HCT116 (cell line): Measurements from ENCODE around the gene SLC12A7. TPM values are rescaled to one million over a fixed set of nuclear protein-coding genes. Genes with fewer than 3 reads are reported as not detected.

Source experiments
- ATAC-seq: fragments of 200-7000 bp; cut with Tn5 transposase; 2 replicates; pipeline ENCODE4 v1.9.1; 2020; ENCODE audit warnings: mild to moderate bottlenecking, moderate library complexity
- BruUV-seq: library from RNA; stranded (reverse); fragments of 400-500 nt; replicated peaks from 2 replicates; lab custom pipeline; 2021; lab: Mats Ljungman, UMichigan
- CTCF ChIA-PET: fragments of 300-600 bp; sonication (Branson Sonifier 250); formaldehyde crosslinking; loops from one replicate; lab custom pipeline; 2021; ENCODE audit warnings: antibody characterized with exemption; lab: Charles Lee
- POLR2A ChIA-PET: fragments of 300-600, 350-600 bp; sonication (Branson Sonifier 250); formaldehyde crosslinking; loops from one replicate; lab custom pipeline; 2021; ENCODE audit warnings: antibody characterized with exemption; lab: Charles Lee
- RAD21 ChIA-PET, 2 experiments: fragments of 300-600 bp; sonication (Branson Sonifier 250); formaldehyde crosslinking; loops; one replicate each; lab custom pipeline; 2023; ENCODE audit warnings: low total read pairs in 2 of 2; ENCODE audit not compliant: uncharacterized antibody in 2 of 2, unreplicated experiment in 2 of 2, low non-redundant PET in 1 of 2; lab: Charles Lee
- DNase-seq: peaks from one replicate; pipeline ENCODE4 v3.0.0-alpha.2; 2010; ENCODE audit warnings: low read depth, low spot score
- H2AFZ ChIP-seq: fragments of 200-600 bp; shearing (Covaris generic), sonication (generic); 2 replicates; pipeline ENCODE4 v1.6.1; 2017; ENCODE audit warnings: low read depth, mixed run types, mixed read lengths, antibody characterized with exemption, low read length; ENCODE audit not compliant: poor library complexity, severe bottlenecking
- H3K27ac ChIP-seq: 2 replicates; pipeline ENCODE4 v1.5.1; 2012; ENCODE audit warnings: low read depth, low read length
- H3K27me3 ChIP-seq: fragments of 200-600 bp; sonication (generic); 2 replicates; pipeline ENCODE4 v1.6.1; 2016; ENCODE audit warnings: mixed run types, low read length, mixed read lengths; ENCODE audit not compliant: insufficient read depth
- H3K36me3 ChIP-seq, 2 experiments: fragments of 200-500 bp in 1 of 2; fragments of 200-600 bp in 1 of 2; sonication (Bioruptor generic) in 1 of 2; sonication (generic) in 1 of 2; 2 replicates each; pipeline versions ENCODE4 v1.5.1 to v1.6.1; 2014 to 2016; ENCODE audit warnings: low read length in 2 of 2, inconsistent platforms in 1 of 2, mixed read lengths in 1 of 2, mixed run types in 1 of 2; ENCODE audit not compliant: insufficient read depth in 2 of 2, control insufficient read depth in 1 of 2
- H3K4me1 ChIP-seq, 2 experiments: fragments of 200-600 bp in 1 of 2; sonication (generic) in 1 of 2; 2 replicates each; pipeline versions ENCODE4 v1.5.1 to v1.6.1; 2012 to 2017; ENCODE audit warnings: low read length in 2 of 2, inconsistent platforms in 1 of 2, mild to moderate bottlenecking in 1 of 2, mixed read lengths in 1 of 2, mixed run types in 1 of 2, moderate library complexity in 1 of 2; ENCODE audit not compliant: insufficient read depth in 2 of 2, control insufficient read depth in 1 of 2
- H3K4me2 ChIP-seq: fragments of 200-600 bp; sonication (generic); 2 replicates; pipeline ENCODE4 v1.6.1; 2017; ENCODE audit warnings: mixed run types, low read length, mixed read lengths
- H3K4me3 ChIP-seq, 2 experiments: fragments of 200-600 bp in 1 of 2; sonication (generic) in 1 of 2; replicated peaks in 1 of 2; 2 replicates each; pipeline ENCODE4 v1.5.1; 2011 to 2016; ENCODE audit warnings: low read length in 2 of 2, control low read depth in 1 of 2, low read depth in 1 of 2, mild to moderate bottlenecking in 1 of 2, mixed read lengths in 1 of 2, mixed run types in 1 of 2
- H3K79me2 ChIP-seq: fragments of 200-600 bp; sonication (generic); 2 replicates; pipeline ENCODE4 v1.6.1; 2017; ENCODE audit warnings: mild to moderate bottlenecking, mixed run types, low read length, moderate library complexity, mixed read lengths; ENCODE audit not compliant: insufficient read depth
- H3K9ac ChIP-seq: fragments of 200-600 bp; sonication (generic); 2 replicates; pipeline ENCODE4 v1.6.1; 2016; ENCODE audit warnings: low read length, mixed read lengths
- H3K9me2 ChIP-seq: fragments of 200-600 bp; sonication (generic), shearing (Covaris generic); 2 replicates; pipeline ENCODE4 v1.6.1; 2017; ENCODE audit warnings: mixed run types, mild to moderate bottlenecking, moderate library complexity; ENCODE audit not compliant: insufficient read depth
- H3K9me3 ChIP-seq, 2 experiments: fragments of 200-500 bp in 1 of 2; fragments of 200-600 bp in 1 of 2; sonication (Bioruptor generic) in 1 of 2; sonication (generic) in 1 of 2; 2 replicates each; pipeline ENCODE4 v1.6.1; 2014 to 2017; ENCODE audit warnings: low read length in 2 of 2, mixed read lengths in 2 of 2, inconsistent platforms in 1 of 2, low read depth in 1 of 2, mild to moderate bottlenecking in 1 of 2, mixed run types in 1 of 2, moderate library complexity in 1 of 2; ENCODE audit not compliant: control insufficient read depth in 1 of 2, insufficient read depth in 1 of 2
- H4K20me1 ChIP-seq: fragments of 200-600 bp; sonication (generic), shearing (Covaris generic); 2 replicates; pipeline ENCODE4 v1.6.1; 2017; ENCODE audit warnings: mixed run types, mild to moderate bottlenecking, moderate library complexity; ENCODE audit not compliant: insufficient read depth
- CBX3 ChIP-seq: IDR thresholded peaks from 2 replicates; pipeline ENCODE4 v1.6.1; 2012; ENCODE audit warnings: low read depth
- CTCF ChIP-seq, 3 experiments: fragments of 200-600 bp in 1 of 3; sonication (generic) in 1 of 3; IDR thresholded peaks in 2 of 3; conservative IDR thresholded peaks in 1 of 3; 2 replicates each; pipeline ENCODE4 v1.5.1; 2012 to 2017; ENCODE audit warnings: low read depth in 2 of 3, low read length in 2 of 3, antibody characterized with exemption in 1 of 3, borderline replicate concordance in 1 of 3, control low read depth in 1 of 3, mild to moderate bottlenecking in 1 of 3, mixed read lengths in 1 of 3, mixed run types in 1 of 3, moderate library complexity in 1 of 3; ENCODE audit not compliant: insufficient read depth in 1 of 3
- ELF1 ChIP-seq: IDR thresholded peaks from 2 replicates; pipeline ENCODE4 v1.6.1; 2012; ENCODE audit warnings: low read depth, borderline replicate concordance
- FOSL1 ChIP-seq: IDR thresholded peaks from 2 replicates; pipeline ENCODE4 v1.6.1; 2012; ENCODE audit warnings: low read depth
- JUND ChIP-seq: IDR thresholded peaks from 2 replicates; pipeline ENCODE4 v1.6.1; 2012
- POLR2A ChIP-seq: IDR thresholded peaks from 2 replicates; pipeline ENCODE4 v1.7.0; 2011; ENCODE audit warnings: borderline replicate concordance; ENCODE audit not compliant: insufficient read depth, insufficient read length; ENCODE audit errors: extremely low read depth
- SRF ChIP-seq: IDR thresholded peaks from 2 replicates; pipeline ENCODE4 v1.6.1; 2012; ENCODE audit warnings: low read depth
- TCF7L2 ChIP-seq: IDR thresholded peaks from 2 replicates; pipeline ENCODE4 v1.7.0; 2011; ENCODE audit warnings: borderline replicate concordance, inconsistent platforms; ENCODE audit not compliant: insufficient read depth, insufficient read length; ENCODE audit errors: extremely low read depth
- intact Hi-C: fragments of 100-400 bp; cut with micrococcal nuclease; formaldehyde crosslinking; loops from 2 replicates; pipeline ENCODE4 v1.10.0; 2022
- total RNA-seq: library from RNA; stranded (reverse); gene quantifications from one replicate; pipeline ENCODE4 v1.2.1, GENCODE V29; 2021; ENCODE audit not compliant: unreplicated experiment

SLC12A7 gene
- total RNA-seq, 1 experiment from 2014 or later: 29.6 TPM

- ATAC-seq: no peak
- no peak for DNase-seq
- no TSS peak for BruUV-seq
- Histone ChIP-seq H3K4me1 (no peaks in the 10 kb centered on the region), H3K9ac (no peak overlapping the region), H3K9me3 (no peaks in the 10 kb centered on the region), H3K4me3 (no peak overlapping the region), H3K9me2 (no peaks in the 10 kb centered on the region), H3K27me3 (no peaks in the 10 kb centered on the region), H3K79me2 (peaks cover 4% of the 10 kb centered on the region; the same call in 1 of the 2 replicates), H3K4me2 (no peak overlapping the region), H2AFZ (no peak overlapping the region), H3K27ac (no peak overlapping the region), H3K36me3 (no peaks in the 10 kb centered on the region), H4K20me1 (no peaks in the 10 kb centered on the region)
- TF ChIP-seq TCF7L2 (no peak), CTCF (IDR thresholded peaks at IDR 0.05 in 2 of 3, conservative IDR thresholded peaks at IDR 0.05 in 1 of 3; ENCODE audit: borderline replicate concordance in 1 of 3, insufficient read depth in 1 of 3, low read depth in 2 of 3, low read length in 2 of 3) (no peak), CBX3 (no peak), POLR2A (no peak), FOSL1 (no peak), SRF (no peak), JUND (no peak), ELF1 (no peak)
- intact Hi-C loops: no loop called here
- ChIA-PET CTCF (no interaction called here), RAD21 (no interaction called here), POLR2A (no interaction called here)
Observed at GRCh38 chr5:1099926-1100663, 11.8 kb downstream of the SLC12A7 start.
